Measurements from ENCODE around the gene TUT1.

Gene TUT1

DNA sequence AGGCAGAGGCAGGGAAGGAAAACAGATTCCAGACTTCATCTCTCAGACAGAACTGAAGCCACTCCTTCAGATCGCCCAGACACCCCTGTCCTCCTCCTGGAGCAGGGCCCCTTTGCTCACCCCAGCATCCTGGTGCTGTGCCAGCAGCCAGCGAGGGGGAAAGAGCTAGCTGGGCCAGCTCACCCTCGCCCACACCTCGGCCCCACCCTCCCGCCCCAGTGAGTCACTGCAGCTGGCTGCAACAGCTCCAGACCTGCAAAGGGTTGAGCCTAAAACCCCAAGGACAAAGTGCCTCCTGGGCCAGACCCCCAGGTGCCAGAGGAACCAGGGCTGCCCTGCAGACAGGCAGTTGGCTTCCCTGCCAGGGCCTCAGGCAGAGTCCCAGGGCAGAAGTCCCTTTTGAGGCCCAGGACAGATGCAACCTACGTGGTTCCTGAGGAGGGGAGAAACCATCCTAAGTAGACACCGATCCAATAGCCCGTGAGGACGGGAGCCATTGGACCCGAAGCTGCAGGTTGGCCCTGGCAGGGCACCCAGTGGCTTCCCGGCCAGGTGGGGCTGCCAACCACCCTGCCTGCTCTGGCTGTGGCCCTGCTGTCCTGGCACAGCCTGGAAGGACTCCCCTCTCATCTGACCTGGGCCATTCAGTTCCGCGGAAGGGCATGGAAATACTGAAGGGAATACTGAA is 51.9 kb downstream of the TUT1 start:
- DNase-seq, result no peak

DNA sequence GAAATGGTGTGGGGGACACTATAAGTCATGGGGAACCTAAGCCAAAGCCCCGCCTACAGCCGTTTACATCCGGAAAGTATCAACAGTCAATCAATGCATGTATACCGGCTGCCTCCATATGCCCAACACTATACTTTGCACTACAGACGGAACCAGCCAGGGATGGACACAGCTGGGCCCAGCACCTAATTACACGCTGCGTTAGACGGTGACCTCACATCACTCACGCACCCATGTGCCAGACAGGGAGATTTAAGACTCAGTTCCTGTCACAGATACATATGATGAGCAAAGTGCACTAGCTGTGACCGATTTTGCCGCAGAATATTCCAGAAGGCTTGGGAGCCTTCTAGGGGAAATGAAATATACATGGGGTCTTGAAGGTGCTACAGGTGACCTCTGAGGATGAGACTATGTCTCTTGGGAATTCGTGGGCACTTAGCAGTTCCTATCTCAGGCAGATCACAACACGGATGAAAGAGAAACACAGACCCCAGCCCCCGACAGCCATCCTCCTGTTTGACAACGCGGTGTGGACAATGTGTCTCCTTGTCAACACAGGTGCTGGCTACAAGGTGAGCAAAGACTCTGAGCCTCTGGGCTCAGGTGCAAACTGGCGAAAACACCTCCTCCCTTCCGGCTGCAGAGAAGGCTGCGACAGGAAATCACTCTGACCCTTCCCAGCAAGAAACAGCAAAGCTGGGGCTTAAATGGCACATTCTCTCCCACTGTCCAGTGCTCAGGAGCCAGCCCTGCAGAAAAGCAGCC is 52.7 kb downstream of the TUT1 start:
- DNase-seq, result no peak

DNA sequence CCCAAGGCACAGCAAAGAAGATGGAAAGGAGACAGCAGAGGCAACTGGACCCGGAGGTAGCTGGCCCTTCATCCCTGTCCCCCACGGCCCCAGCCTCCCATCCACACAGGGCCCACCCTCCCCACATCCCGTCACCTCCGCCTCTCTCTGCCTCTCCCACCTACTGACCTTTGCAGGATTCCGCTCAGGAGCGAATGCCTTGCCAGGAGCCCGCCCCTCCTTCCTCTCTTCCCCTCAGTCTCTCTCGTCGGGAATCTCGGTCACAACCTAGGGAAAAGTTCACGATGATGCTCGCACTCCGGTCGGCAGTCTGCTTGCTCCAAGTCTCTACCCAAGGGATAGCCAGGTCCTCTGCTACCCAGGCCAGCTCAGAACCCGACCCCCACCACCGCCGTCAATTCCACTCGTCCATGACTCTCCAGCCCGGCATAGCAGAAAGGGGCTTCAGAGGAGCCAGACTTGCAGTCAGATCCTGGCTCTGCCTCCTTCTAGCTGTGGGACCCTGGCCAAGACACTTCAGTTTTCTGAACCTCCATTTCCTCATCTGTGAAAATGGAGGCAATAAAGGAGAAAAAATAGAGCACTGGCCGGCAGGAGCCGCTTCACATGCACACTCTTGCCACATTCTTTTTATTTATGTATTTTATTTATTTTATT is 54.9 kb downstream of the TUT1 start:
- DNase-seq, result no peak

GRCh38 chr11:62535802-62536201 is 55.5 kb downstream of the TUT1 start:
- DNase-seq, result no peak

- DNase-seq, result no peak
Observed at GRCh38 chr11:62534779-62535545, 56.4 kb downstream of the TUT1 start.

GRCh38 chr11:62532096-62532495 is 59.2 kb downstream of the TUT1 start:
- DNase-seq, result no peak

All from NCI-H2227 treated with DMSO at 0.1 percent for 48 hours (cell line).